HG03159 (cell line): Measurements from ENCODE around the gene ASCC1.
"Not testable (repeated sequence)": the region's sequence is repeated elsewhere in the genome, so short reads cannot be mapped to it uniquely, and the experiment has no call there.

Experiments used
- ATAC-seq: cut with Tn5 transposase; IDR thresholded peaks from one replicate; pipeline ENCODE4 v1.9.1; 2021; ENCODE audit warnings: mild to moderate bottlenecking, moderate library complexity; ENCODE audit not compliant: unreplicated experiment

ASCC1 gene

GRCh38 chr10:72133517-72133916, 82.6 kb downstream of the ASCC1 start:
- peak; percentile 75 for ATAC-seq

GRCh38 chr10:72132854-72133253, 83.2 kb downstream of the ASCC1 start:
- no peak for ATAC-seq

GRCh38 chr10:72127571-72127970, 88.5 kb downstream of the ASCC1 start:
- no peak for ATAC-seq

GRCh38 chr10:72126872-72127232, 89.2 kb downstream of the ASCC1 start:
- no peak for ATAC-seq

- ATAC-seq = no peak
Measured at GRCh38 chr10:72126184-72126871, 89.7 kb downstream of the ASCC1 start.

- ATAC-seq = no peak
Measured at GRCh38 chr10:72124989-72125388, 91.1 kb downstream of the ASCC1 start.

GRCh38 chr10:72124381-72124780, 91.7 kb downstream of the ASCC1 start:
- no peak for ATAC-seq

- no peak for ATAC-seq
Measured at GRCh38 chr10:72123616-72124015, 92.5 kb downstream of the ASCC1 start.

- ATAC-seq = no peak
Measured at GRCh38 chr10:72122221-72122620, 93.9 kb downstream of the ASCC1 start.

GRCh38 chr10:72121389-72121788, 94.7 kb downstream of the ASCC1 start:
- no peak for ATAC-seq

- ATAC-seq = no peak
Measured at GRCh38 chr10:72116372-72116771, 99.7 kb downstream of the ASCC1 start.

GRCh38 chr10:72114706-72115450, 101.2 kb downstream of the ASCC1 start:
- ATAC-seq = no peak

GRCh38 chr10:72110673-72111401, 105.2 kb downstream of the ASCC1 start:
- no peak for ATAC-seq

GRCh38 chr10:72109636-72110157, 106.4 kb downstream of the ASCC1 start:
- ATAC-seq = no peak

GRCh38 chr10:72108830-72109635, 107.0 kb downstream of the ASCC1 start:
- ATAC-seq = no peak

GRCh38 chr10:72108004-72108370, 108.1 kb downstream of the ASCC1 start:
- ATAC-seq = not testable (repeated sequence)

- ATAC-seq = no peak
Measured at GRCh38 chr10:72107325-72108003, 108.6 kb downstream of the ASCC1 start.

- ATAC-seq = no peak
Measured at GRCh38 chr10:72106896-72107295, 109.2 kb downstream of the ASCC1 start.

- ATAC-seq = no peak
Measured at GRCh38 chr10:72106154-72106849, 109.8 kb downstream of the ASCC1 start.

GRCh38 chr10:72105710-72106109, 110.4 kb downstream of the ASCC1 start:
- ATAC-seq = no peak
